GM19099 (cell line): ENCODE results near the gene THAP12.

Experiments
- POLR2A ChIP-seq: IDR thresholded peaks from 3 replicates; pipeline ENCODE4 v1.6.1; 2011; ENCODE audit warnings: low read depth; ENCODE audit not compliant: insufficient read length; ENCODE audit errors: extremely low read depth

THAP12 gene

GRCh38 chr11:76321340-76321739 lies 59.6 kb downstream of the THAP12 start:
- TF ChIP-seq POLR2A: no peak

GRCh38 chr11:76320929-76321328 lies 60.0 kb downstream of the THAP12 start:
- TF ChIP-seq POLR2A: no peak

GRCh38 chr11:76318744-76319384 lies 62.1 kb downstream of the THAP12 start:
- no peak for TF ChIP-seq POLR2A

- no peak for TF ChIP-seq POLR2A
Measured at GRCh38 chr11:76317296-76317695, 63.6 kb downstream of the THAP12 start.

- no peak for TF ChIP-seq POLR2A
Measured at GRCh38 chr11:76316726-76317125, 64.2 kb downstream of the THAP12 start.

- no peak for TF ChIP-seq POLR2A
Measured at GRCh38 chr11:76315182-76315853, 65.6 kb downstream of the THAP12 start.

GRCh38 chr11:76314741-76315090 lies 66.2 kb downstream of the THAP12 start:
- TF ChIP-seq POLR2A: no peak

- no peak for TF ChIP-seq POLR2A
Measured at GRCh38 chr11:76313913-76314740, 66.8 kb downstream of the THAP12 start.

GRCh38 chr11:76313271-76313670 lies 67.7 kb downstream of the THAP12 start:
- no peak for TF ChIP-seq POLR2A

GRCh38 chr11:76310832-76311595 lies 69.9 kb downstream of the THAP12 start:
- no peak for TF ChIP-seq POLR2A

- TF ChIP-seq POLR2A: no peak
Measured at GRCh38 chr11:76307978-76308747, 72.8 kb downstream of the THAP12 start.

GRCh38 chr11:76307396-76307795 lies 73.5 kb downstream of the THAP12 start:
- TF ChIP-seq POLR2A: no peak

GRCh38 chr11:76303399-76303798 lies 77.5 kb downstream of the THAP12 start:
- no peak for TF ChIP-seq POLR2A

GRCh38 chr11:76302996-76303395 lies 77.9 kb downstream of the THAP12 start:
- no peak for TF ChIP-seq POLR2A
